ENCODE measurements around the gene TACR3.
A peak's percentile ranks its signal among the peaks of the same experiment; 100 is the strongest.
"Not testable (repeated sequence)": the region's sequence is repeated elsewhere in the genome, so short reads cannot be mapped to it uniquely, and the experiment has no call there.

TACR3 gene, protein sequence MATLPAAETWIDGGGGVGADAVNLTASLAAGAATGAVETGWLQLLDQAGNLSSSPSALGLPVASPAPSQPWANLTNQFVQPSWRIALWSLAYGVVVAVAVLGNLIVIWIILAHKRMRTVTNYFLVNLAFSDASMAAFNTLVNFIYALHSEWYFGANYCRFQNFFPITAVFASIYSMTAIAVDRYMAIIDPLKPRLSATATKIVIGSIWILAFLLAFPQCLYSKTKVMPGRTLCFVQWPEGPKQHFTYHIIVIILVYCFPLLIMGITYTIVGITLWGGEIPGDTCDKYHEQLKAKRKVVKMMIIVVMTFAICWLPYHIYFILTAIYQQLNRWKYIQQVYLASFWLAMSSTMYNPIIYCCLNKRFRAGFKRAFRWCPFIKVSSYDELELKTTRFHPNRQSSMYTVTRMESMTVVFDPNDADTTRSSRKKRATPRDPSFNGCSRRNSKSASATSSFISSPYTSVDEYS

DNA sequence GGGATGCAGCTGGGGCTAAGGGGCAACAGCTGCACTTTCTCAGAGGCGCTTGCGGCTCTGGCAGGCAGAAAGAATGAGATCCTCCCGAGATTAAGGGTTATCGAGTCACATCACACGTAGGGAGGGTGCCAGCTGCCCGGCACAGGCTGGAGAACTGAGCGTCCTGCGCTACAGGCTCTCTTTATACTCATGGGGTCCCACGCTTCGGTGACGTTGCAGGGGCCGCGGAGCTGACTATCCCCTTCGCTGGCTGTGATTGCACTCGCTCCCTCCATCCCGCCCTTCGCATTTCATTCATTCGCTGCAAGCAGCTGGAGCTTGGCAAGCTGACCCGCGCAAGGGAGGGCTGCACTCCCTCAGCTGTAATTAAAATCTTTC, at the start of gene TACR3:
Gene TACR3, minus strand, starts transcription at position 156 of the 378 bp plus-strand sequence. CDS start 310 bp downstream, outside the sequence.
- no peak within 1 kb of the TSS for H3K9ac ChIP-seq (ENCODE audit: low read depth in 1 of 2, low read length in 2 of 2)
- H3K9me3 ChIP-seq (ENCODE audit: control insufficient read depth in 2 of 2, low read length in 2 of 2): no peaks in the 10 kb centered on the region
- H3K27ac ChIP-seq (ENCODE audit: low read depth in 2 of 2, low read length in 2 of 2): no peak within 1 kb of the TSS
- H3K4me3 ChIP-seq (ENCODE audit: low read length in 2 of 2): peak within 1 kb of the TSS; percentile 22 to 31
- no peaks in the 10 kb centered on the region for H3K4me1 ChIP-seq (ENCODE audit: control insufficient read depth in 2 of 2, insufficient read depth in 2 of 2, low read length in 2 of 2)
- H3K36me3 ChIP-seq (ENCODE audit: control insufficient read depth in 2 of 2, insufficient read depth in 2 of 2, low read length in 2 of 2): no peaks in the 10 kb centered on the region
- no peaks in the 10 kb centered on the region for H3K27me3 ChIP-seq (ENCODE audit: control insufficient read depth in 2 of 2, insufficient read depth in 2 of 2, low read length in 2 of 2)

DNA sequence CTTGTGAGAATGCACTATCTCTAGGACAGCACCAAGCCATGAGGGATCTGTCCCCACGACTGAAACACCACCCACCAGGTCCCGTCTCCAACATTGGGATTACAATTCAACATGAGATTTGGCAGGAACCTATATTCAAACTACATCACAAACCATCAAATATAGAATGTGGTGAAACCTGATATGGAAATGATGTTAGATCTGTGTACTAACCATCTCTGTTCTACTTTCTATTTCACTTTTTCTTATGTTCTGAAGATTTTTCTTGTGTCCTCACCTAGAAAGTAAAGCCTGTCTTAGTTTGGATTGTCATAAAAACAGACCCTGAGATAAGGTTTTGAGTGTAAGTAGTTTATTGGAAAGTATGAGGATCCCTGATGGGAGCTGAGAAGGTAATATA, 37.8 kb upstream of the TACR3 start:
- no peaks in the 10 kb centered on the region for H3K9me3 ChIP-seq (ENCODE audit: control insufficient read depth in 2 of 2, low read length in 2 of 2)
- H3K27ac ChIP-seq (ENCODE audit: low read depth in 2 of 2, low read length in 2 of 2): no peak overlapping the region
- H3K9ac ChIP-seq (ENCODE audit: low read depth in 1 of 2, low read length in 2 of 2): no peak overlapping the region
- no peaks in the 10 kb centered on the region for H3K36me3 ChIP-seq (ENCODE audit: control insufficient read depth in 2 of 2, insufficient read depth in 2 of 2, low read length in 2 of 2)
- no peak overlapping the region for H3K4me3 ChIP-seq (ENCODE audit: low read length in 2 of 2)
- H3K27me3 ChIP-seq (ENCODE audit: control insufficient read depth in 2 of 2, insufficient read depth in 2 of 2, low read length in 2 of 2): no peaks in the 10 kb centered on the region
- no peaks in the 10 kb centered on the region for H3K4me1 ChIP-seq (ENCODE audit: control insufficient read depth in 2 of 2, insufficient read depth in 2 of 2, low read length in 2 of 2)

DNA sequence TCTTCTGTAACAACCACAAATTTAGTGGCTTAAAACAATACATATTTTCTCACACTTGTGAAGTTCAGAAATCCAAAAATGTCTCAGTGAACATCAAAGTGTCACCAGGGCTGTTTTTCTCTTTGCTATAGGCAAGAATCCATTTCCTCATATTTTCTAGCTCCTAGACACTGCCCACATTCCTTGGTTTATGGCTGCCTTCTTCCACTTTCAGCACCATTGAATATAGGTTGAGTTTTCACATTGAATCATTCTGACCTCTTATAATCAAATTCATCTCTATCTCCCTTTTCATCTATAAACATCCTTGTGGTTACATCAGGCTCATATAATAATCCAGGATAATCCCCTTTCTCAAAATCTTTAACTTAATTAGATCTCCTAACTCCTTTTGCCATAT, 37.0 kb upstream of the TACR3 start:
- no peak overlapping the region for H3K27ac ChIP-seq (ENCODE audit: low read depth in 2 of 2, low read length in 2 of 2)
- no peaks in the 10 kb centered on the region for H3K36me3 ChIP-seq (ENCODE audit: control insufficient read depth in 2 of 2, insufficient read depth in 2 of 2, low read length in 2 of 2)

DNA sequence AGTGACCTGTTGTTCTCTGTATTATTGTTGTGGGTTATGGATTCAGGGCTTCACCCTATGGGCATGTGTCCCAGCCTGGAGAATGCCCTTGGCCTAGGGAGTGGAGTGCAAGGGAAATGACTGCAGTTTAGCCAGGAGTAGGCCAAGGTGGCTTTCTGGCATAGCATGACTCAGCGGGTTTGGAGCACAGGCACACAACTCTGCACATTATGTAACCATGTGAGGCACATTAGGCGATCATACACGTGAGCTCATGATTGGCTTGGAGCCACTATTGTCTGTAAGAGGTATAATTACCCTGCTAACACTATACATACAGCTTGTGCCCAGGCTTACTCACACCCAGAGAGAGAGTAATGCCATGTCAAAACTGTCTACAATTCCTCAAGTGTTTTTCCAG, 35.1 kb upstream of the TACR3 start:
- Histone ChIP-seq H3K9ac (ENCODE audit: low read depth in 1 of 2, low read length in 2 of 2) (no peak overlapping the region), H3K36me3 (ENCODE audit: control insufficient read depth in 2 of 2, insufficient read depth in 2 of 2, low read length in 2 of 2) (no peaks in the 10 kb centered on the region), H3K4me3 (ENCODE audit: low read length in 2 of 2) (no peak overlapping the region), H3K9me3 (ENCODE audit: control insufficient read depth in 2 of 2, low read length in 2 of 2) (no peaks in the 10 kb centered on the region), H3K27ac (ENCODE audit: low read depth in 2 of 2, low read length in 2 of 2) (no peak overlapping the region), H3K4me1 (ENCODE audit: control insufficient read depth in 2 of 2, insufficient read depth in 2 of 2, low read length in 2 of 2) (no peaks in the 10 kb centered on the region), H3K27me3 (ENCODE audit: control insufficient read depth in 2 of 2, insufficient read depth in 2 of 2, low read length in 2 of 2) (no peaks in the 10 kb centered on the region)

More for the DNA sequence above, 37.0 kb upstream of the TACR3 start:
- H3K9me3 ChIP-seq (ENCODE audit: control insufficient read depth in 2 of 2, low read length in 2 of 2): no peaks in the 10 kb centered on the region
- H3K27me3 ChIP-seq (ENCODE audit: control insufficient read depth in 2 of 2, insufficient read depth in 2 of 2, low read length in 2 of 2): no peaks in the 10 kb centered on the region
- no peaks in the 10 kb centered on the region for H3K4me1 ChIP-seq (ENCODE audit: control insufficient read depth in 2 of 2, insufficient read depth in 2 of 2, low read length in 2 of 2)
- H3K4me3 ChIP-seq (ENCODE audit: low read length in 2 of 2): no peak overlapping the region
- H3K9ac ChIP-seq (ENCODE audit: low read depth in 1 of 2, low read length in 2 of 2): no peak overlapping the region

DNA sequence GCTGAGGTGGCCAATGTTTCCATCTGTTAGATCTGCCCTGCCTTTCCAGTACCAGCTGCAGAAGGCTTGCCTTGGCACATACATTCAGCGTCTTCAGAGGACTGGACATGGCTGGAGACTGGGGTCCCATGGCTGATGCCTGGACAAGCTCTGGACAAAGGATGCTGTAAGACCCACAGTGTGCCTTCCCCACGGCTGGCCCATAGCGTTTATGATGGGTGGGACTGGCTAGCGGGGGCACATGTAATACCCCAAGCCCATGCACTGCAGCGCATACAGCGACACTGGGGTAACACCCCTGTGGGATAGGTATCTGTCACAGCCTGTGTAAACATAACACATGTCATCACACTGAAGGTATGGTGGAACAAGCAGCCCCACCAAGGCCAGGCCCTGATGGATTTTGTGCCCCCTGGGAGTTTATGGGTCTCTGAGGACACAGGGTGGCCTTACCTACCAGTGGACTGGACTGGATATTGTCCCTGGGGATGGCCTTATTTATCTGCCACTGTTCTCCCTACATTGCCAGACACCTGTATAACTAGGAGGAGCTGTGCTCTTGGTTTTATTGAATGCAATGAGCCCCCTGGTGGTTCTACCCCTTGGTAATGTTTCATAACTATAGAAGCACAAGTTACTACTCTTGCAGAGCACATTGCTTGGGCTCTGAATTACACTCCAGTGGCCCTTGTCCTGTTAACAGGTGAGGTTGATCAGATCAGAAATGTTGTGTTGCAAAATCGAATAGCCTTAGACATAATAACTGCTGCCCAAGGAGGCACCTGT, 34.3 kb upstream of the TACR3 start:
- Histone ChIP-seq H3K4me3 (ENCODE audit: low read length in 2 of 2) (no peak overlapping the region), H3K9ac (ENCODE audit: low read depth in 1 of 2, low read length in 2 of 2) (no peak overlapping the region), H3K27me3 (ENCODE audit: control insufficient read depth in 2 of 2, insufficient read depth in 2 of 2, low read length in 2 of 2) (no peaks in the 10 kb centered on the region), H3K4me1 (ENCODE audit: control insufficient read depth in 2 of 2, insufficient read depth in 2 of 2, low read length in 2 of 2) (no peaks in the 10 kb centered on the region), H3K9me3 (ENCODE audit: control insufficient read depth in 2 of 2, low read length in 2 of 2) (no peaks in the 10 kb centered on the region), H3K36me3 (ENCODE audit: control insufficient read depth in 2 of 2, insufficient read depth in 2 of 2, low read length in 2 of 2) (no peaks in the 10 kb centered on the region), H3K27ac (ENCODE audit: low read depth in 2 of 2, low read length in 2 of 2) (no peak overlapping the region)

DNA sequence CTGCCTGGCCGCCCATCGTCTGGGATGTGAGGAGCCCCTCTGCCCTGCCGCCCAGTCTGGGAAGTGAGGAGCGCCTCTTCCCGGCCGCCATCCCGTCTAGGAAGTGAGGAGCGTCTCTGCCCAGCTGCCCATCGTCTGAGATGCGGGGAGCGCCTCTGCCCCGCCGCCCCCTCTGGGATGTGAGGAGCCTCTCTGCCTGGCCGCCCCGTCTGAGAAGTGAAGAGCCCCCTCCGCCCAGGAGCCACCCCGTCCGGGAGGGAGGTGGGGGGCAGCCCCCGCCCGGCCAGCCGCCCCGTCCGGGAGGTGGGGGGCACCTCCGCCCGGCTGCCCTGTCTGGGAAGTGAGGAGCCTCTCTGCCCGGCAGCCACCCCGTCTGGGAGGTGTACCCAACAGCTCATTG, 3.4 kb upstream of the TACR3 start:
- H3K36me3 ChIP-seq (ENCODE audit: control insufficient read depth in 2 of 2, insufficient read depth in 2 of 2, low read length in 2 of 2); H3K9ac ChIP-seq (ENCODE audit: low read depth in 1 of 2, low read length in 2 of 2); H3K4me1 ChIP-seq (ENCODE audit: control insufficient read depth in 2 of 2, insufficient read depth in 2 of 2, low read length in 2 of 2); H3K4me3 ChIP-seq (ENCODE audit: low read length in 2 of 2); H3K27ac ChIP-seq (ENCODE audit: low read depth in 2 of 2, low read length in 2 of 2); H3K9me3 ChIP-seq (ENCODE audit: control insufficient read depth in 2 of 2, low read length in 2 of 2); H3K27me3 ChIP-seq (ENCODE audit: control insufficient read depth in 2 of 2, insufficient read depth in 2 of 2, low read length in 2 of 2): not testable (repeated sequence)

DNA sequence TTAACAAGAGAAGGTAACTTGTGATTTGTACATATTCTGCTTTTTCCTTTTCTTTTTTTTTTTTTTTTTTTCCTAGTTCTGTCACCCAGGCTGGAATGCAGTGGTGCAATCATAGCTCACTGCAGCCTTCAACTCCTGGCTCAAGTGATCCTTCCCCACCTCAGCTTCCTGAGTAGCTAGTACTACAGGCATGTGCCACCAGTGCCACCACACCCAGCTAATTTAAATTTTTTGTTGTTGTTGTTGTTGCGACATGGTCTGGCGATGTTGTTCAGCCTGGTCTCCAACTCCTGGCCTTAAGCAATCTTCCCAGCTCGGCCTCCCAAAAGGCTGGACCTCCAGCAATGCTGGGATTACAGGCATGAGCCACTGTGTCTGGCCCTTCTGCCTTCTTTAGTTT, 1.5 kb upstream of the TACR3 start:
- no peak overlapping the region for H3K9ac ChIP-seq (ENCODE audit: low read depth in 1 of 2, low read length in 2 of 2)
- no peaks in the 10 kb centered on the region for H3K36me3 ChIP-seq (ENCODE audit: control insufficient read depth in 2 of 2, insufficient read depth in 2 of 2, low read length in 2 of 2)
- H3K4me1 ChIP-seq (ENCODE audit: control insufficient read depth in 2 of 2, insufficient read depth in 2 of 2, low read length in 2 of 2): no peaks in the 10 kb centered on the region
- H3K27me3 ChIP-seq (ENCODE audit: control insufficient read depth in 2 of 2, insufficient read depth in 2 of 2, low read length in 2 of 2): no peaks in the 10 kb centered on the region
- no peaks in the 10 kb centered on the region for H3K9me3 ChIP-seq (ENCODE audit: control insufficient read depth in 2 of 2, low read length in 2 of 2)
- no peak overlapping the region for H3K27ac ChIP-seq (ENCODE audit: low read depth in 2 of 2, low read length in 2 of 2)
- no peak overlapping the region for H3K4me3 ChIP-seq (ENCODE audit: low read length in 2 of 2)

DNA sequence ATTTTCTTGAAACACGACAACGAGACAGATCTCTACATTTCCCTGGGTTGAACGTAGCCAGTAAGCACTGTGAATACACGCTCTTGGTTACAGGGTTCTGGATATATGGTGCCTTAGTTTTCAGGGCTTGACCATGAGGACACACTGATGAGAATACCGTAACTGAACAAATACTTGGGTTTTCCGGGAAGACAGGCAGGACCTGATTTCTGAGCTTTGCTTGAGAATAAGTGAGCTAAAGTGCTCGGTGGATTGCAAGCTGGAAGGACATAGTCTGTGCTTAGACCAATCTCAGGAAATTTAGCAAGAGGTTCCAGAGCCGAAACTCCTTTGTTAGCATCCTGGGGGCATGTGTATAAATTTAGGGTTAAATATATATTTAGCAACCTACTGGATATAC, 876 bp upstream of the TACR3 start:
- no peaks in the 10 kb centered on the region for H3K9me3 ChIP-seq (ENCODE audit: control insufficient read depth in 2 of 2, low read length in 2 of 2)
- H3K4me1 ChIP-seq (ENCODE audit: control insufficient read depth in 2 of 2, insufficient read depth in 2 of 2, low read length in 2 of 2): no peaks in the 10 kb centered on the region
- no peak overlapping the region for H3K4me3 ChIP-seq (ENCODE audit: low read length in 2 of 2)
- H3K27ac ChIP-seq (ENCODE audit: low read depth in 2 of 2, low read length in 2 of 2): no peak overlapping the region
- no peak overlapping the region for H3K9ac ChIP-seq (ENCODE audit: low read depth in 1 of 2, low read length in 2 of 2)
- no peaks in the 10 kb centered on the region for H3K27me3 ChIP-seq (ENCODE audit: control insufficient read depth in 2 of 2, insufficient read depth in 2 of 2, low read length in 2 of 2)
- no peaks in the 10 kb centered on the region for H3K36me3 ChIP-seq (ENCODE audit: control insufficient read depth in 2 of 2, insufficient read depth in 2 of 2, low read length in 2 of 2)

DNA sequence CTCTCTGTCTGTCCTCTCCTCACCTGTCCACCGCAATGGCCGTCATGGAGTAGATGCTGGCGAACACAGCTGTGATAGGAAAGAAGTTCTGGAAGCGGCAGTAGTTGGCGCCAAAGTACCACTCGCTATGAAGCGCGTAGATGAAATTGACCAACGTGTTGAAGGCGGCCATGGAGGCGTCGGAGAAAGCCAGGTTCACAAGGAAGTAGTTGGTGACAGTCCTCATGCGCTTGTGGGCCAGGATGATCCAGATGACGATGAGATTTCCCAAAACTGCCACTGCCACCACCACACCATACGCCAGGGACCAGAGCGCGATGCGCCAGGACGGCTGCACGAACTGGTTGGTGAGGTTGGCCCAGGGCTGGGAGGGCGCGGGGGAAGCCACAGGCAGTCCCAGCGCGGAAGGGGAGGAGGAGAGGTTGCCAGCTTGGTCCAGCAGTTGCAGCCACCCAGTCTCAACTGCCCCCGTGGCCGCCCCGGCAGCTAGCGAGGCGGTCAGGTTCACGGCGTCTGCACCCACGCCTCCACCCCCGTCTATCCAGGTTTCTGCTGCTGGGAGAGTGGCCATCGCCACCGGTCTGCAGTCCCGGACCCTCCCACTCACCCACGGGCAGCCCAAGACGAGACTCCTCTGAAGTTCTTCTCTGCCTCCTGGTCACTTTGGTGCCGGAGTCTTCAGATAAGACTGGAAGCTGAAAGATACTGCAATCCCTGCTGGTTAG, 518 bp downstream of the TACR3 start:
- Histone ChIP-seq H3K9me3 (ENCODE audit: control insufficient read depth in 2 of 2, low read length in 2 of 2) (no peaks in the 10 kb centered on the region), H3K4me1 (ENCODE audit: control insufficient read depth in 2 of 2, insufficient read depth in 2 of 2, low read length in 2 of 2) (no peaks in the 10 kb centered on the region), H3K9ac (ENCODE audit: low read depth in 1 of 2, low read length in 2 of 2) (no peak overlapping the region), H3K27me3 (ENCODE audit: control insufficient read depth in 2 of 2, insufficient read depth in 2 of 2, low read length in 2 of 2) (no peaks in the 10 kb centered on the region), H3K27ac (ENCODE audit: low read depth in 2 of 2, low read length in 2 of 2) (no peak overlapping the region), H3K4me3 (ENCODE audit: low read length in 2 of 2) (peak overlapping the region; percentile 22 to 31), H3K36me3 (ENCODE audit: control insufficient read depth in 2 of 2, insufficient read depth in 2 of 2, low read length in 2 of 2) (no peaks in the 10 kb centered on the region)

DNA sequence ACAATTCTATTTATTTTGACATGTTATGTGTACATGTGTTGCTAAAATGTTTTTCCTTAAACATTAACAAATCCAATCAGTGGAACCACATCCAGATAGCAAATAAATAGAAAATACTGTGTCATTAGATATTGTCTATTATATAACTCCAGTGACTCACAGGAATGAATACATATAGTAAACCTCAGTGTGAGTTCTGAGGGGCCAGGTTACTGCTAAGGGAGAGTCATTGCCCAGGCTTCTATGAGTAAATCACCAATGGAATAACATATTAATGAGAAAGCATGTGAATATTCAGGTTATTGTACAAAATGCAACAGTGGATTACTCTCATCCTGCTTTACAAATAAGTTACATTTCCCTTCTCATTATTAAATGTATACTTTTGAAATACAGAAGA, 27.2 kb downstream of the TACR3 start:
- H3K4me1 ChIP-seq (ENCODE audit: control insufficient read depth in 2 of 2, insufficient read depth in 2 of 2, low read length in 2 of 2): no peaks in the 10 kb centered on the region
- H3K36me3 ChIP-seq (ENCODE audit: control insufficient read depth in 2 of 2, insufficient read depth in 2 of 2, low read length in 2 of 2): no peaks in the 10 kb centered on the region
- no peak overlapping the region for H3K4me3 ChIP-seq (ENCODE audit: low read length in 2 of 2)
- no peaks in the 10 kb centered on the region for H3K9me3 ChIP-seq (ENCODE audit: control insufficient read depth in 2 of 2, low read length in 2 of 2)
- no peak overlapping the region for H3K27ac ChIP-seq (ENCODE audit: low read depth in 2 of 2, low read length in 2 of 2)
- H3K27me3 ChIP-seq (ENCODE audit: control insufficient read depth in 2 of 2, insufficient read depth in 2 of 2, low read length in 2 of 2): no peaks in the 10 kb centered on the region
- H3K9ac ChIP-seq (ENCODE audit: low read depth in 1 of 2, low read length in 2 of 2): no peak overlapping the region
